Muscle layer of colon (tissue), 2 donors: ENCODE data around the gene MKRN2.

ENCODE experiments used
- H3K27ac ChIP-seq: one replicate; pipeline ENCODE4 v1.7.0; 2013; ENCODE audit warnings: low read depth, mild to moderate bottlenecking, low read length, moderate library complexity
- H3K27me3 ChIP-seq, 2 donors: one replicate each; pipeline ENCODE4 v1.7.0; 2013; ENCODE audit warnings: low read length in 2 of 2, mild to moderate bottlenecking in 2 of 2; ENCODE audit not compliant: insufficient read depth in 2 of 2, control insufficient read depth in 1 of 2
- H3K36me3 ChIP-seq: one replicate; pipeline ENCODE4 v1.7.0; 2013; ENCODE audit warnings: mild to moderate bottlenecking, low read length; ENCODE audit not compliant: insufficient read depth
- H3K4me1 ChIP-seq: one replicate; pipeline ENCODE4 v1.7.0; 2013; ENCODE audit warnings: mild to moderate bottlenecking, low read length; ENCODE audit not compliant: insufficient read depth
- H3K4me3 ChIP-seq, 2 donors: one replicate each; pipeline ENCODE4 v1.7.0; 2013; ENCODE audit warnings: low read length in 2 of 2, low read depth in 1 of 2, mild to moderate bottlenecking in 1 of 2, moderate library complexity in 1 of 2
- H3K9ac ChIP-seq: one replicate; pipeline ENCODE4 v1.7.0; 2013; ENCODE audit warnings: low read length
- H3K9me3 ChIP-seq: one replicate; pipeline ENCODE4 v1.7.0; 2013; ENCODE audit warnings: mild to moderate bottlenecking, low read length
- donor health status: abdominal sarcoma.
- donor health status: Adenocarcinoma of cecum.

Gene MKRN2

DNA sequence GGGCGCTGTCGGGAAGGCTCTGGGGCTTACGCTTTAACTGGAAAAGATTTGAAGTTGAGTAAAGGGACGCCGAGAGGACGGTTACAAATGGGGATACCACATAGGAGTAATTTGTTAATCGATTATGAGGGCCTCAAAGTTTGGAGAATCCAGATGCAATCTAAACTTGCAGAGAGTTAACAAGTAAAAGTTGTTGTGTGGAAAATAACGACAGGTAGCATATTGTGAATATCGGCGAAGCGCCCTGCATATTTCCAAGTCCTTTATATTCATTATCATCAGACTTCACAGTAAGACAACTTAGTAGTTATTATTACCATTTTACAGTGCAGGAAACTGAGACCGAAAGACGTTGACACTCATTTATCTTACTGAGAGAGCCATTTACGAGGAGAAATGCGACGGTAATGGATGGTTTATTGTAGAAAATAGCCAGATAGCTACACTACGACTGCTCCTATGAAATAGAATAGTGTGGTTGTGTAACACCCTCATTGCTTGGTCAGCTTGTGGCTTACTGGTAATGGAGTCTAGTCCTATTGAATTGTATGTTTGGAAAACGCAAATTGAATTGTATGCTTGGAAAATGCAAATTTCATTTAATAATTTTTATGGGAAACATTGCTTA, 700 bp downstream of the MKRN2 start:
- H3K9me3 ChIP-seq = no peaks in the 10 kb centered on the region
- H3K4me1 ChIP-seq = peaks cover 21% of the 10 kb centered on the region
- peaks cover 0 to 5% of the 10 kb centered on the region in 2 donors for H3K27me3 ChIP-seq
- H3K27ac ChIP-seq = peak overlapping the region; percentile 97
- peak overlapping the region; percentile 85 for H3K9ac ChIP-seq
- H3K4me3 ChIP-seq = peak overlapping the region; percentile 93
- no peaks in the 10 kb centered on the region for H3K36me3 ChIP-seq

DNA sequence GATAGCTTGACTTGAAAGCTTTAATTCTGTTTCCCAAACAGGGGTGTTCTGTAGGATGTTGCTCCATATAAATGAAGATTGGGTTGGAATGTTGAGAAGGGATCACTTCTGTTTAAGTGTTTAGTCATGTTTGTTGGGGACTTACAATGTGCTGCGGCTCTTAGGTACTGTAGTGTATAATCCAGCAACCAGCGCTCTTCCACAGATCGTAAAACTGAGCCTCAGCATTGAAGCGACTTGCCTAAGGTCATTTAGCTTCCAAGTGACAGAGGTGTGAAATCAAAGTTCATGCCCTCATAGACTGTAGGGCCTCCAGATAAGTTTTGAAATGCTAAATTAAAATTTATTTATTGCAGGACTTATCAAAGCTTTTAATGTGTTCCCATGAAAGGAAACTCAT, 1.8 kb downstream of the MKRN2 start:
- Histone ChIP-seq H3K4me3 (peak overlapping the region in 1 of 2 donors; percentile 93), H3K4me1 (peaks cover 21% of the 10 kb centered on the region), H3K9ac (peak overlapping the region; percentile 85)

DNA sequence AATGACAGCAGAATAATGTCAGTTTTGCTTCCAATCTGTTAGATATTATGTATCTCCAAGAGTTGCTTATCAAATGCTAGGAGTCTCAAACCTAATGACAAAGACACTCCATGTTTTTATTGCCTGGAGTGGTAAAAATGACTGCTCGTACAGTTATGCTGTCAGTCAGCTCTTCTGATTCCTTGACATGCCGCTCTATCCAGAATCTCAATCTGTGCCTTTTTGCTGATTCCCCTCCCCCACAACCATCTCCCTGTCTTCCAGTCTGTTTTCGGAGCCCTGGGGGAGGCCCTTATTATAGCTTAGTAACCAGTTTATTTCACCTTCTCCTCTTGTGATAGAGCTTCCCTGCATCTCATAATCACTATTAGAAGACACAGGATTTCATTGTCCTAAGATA, 2.6 kb downstream of the MKRN2 start:
- Histone ChIP-seq H3K4me1 (peaks cover 21% of the 10 kb centered on the region), H3K4me3 (no peak overlapping the region), H3K27me3 (no peaks in the 10 kb centered on the region), H3K36me3 (no peaks in the 10 kb centered on the region), H3K27ac (no peak overlapping the region), H3K9me3 (no peaks in the 10 kb centered on the region), H3K9ac (no peak overlapping the region)

More for the DNA sequence above, 1.8 kb downstream of the MKRN2 start:
- Histone ChIP-seq H3K9me3 (no peaks in the 10 kb centered on the region), H3K27me3 (peaks cover 0 to 5% of the 10 kb centered on the region in 2 donors), H3K27ac (no peak overlapping the region), H3K36me3 (no peaks in the 10 kb centered on the region)

DNA sequence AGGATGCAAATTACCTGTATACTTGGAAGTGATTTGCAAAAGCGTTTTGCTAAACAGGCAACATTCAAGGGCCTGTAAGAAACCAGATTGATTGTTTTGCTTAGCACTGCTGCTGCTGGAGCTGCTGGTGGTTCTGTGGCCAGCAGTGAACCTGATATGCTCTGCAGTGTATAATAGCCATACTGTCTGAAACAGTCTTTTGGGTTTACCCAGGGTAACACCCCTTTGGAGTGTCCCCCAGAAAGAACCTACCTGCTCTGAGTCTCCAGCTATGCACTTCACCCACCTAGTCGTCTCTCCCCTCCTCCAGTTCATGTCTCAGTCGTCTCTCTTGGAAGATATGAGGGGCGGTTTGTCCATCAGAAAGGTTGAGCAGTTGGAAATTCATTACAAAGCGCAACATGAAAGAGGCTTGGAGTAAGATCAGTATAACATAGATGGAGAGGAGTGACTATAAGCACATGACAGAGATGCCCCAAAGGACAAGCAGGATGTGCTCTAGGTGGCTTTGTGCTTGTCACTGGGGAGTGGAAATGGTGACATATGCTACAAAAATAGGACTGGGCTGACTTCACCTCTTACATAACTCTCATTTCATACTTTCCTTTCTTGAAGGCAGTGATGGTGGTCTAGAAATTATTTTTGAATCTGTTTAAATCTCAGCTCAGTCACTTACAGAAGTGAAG, 3.8 kb downstream of the MKRN2 start:
- H3K36me3 ChIP-seq = no peaks in the 10 kb centered on the region
- H3K4me1 ChIP-seq = peaks cover 21% of the 10 kb centered on the region
- no peak overlapping the region for H3K9ac ChIP-seq
- H3K4me3 ChIP-seq = no peak overlapping the region
- H3K27ac ChIP-seq = no peak overlapping the region
- no peaks in the 10 kb centered on the region for H3K9me3 ChIP-seq
- H3K27me3 ChIP-seq = no peaks in the 10 kb centered on the region

DNA sequence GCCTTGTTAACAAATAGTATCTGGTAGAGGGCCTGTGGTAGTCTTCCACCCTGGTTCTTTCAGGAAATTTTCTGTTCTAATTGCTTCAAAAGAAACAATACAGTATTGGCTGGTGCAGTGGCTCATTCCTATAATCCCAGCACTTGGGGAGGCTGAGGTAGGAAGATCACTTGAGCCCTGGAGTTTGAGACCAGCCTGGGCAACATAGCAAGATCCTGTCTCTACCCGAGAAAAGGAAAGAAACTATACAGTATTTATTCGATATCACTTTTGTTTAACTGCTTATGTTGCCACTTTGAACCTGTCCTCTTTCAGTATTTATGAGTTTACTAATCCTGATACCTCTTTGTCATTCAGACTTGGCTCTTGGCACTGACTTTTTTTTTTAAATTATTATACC, 4.5 kb downstream of the MKRN2 start:
- H3K9me3 ChIP-seq = peaks cover 4% of the 10 kb centered on the region
- H3K4me3 ChIP-seq = no peak overlapping the region
- no peak overlapping the region for H3K9ac ChIP-seq
- H3K4me1 ChIP-seq = peaks cover 21% of the 10 kb centered on the region
- no peaks in the 10 kb centered on the region for H3K27me3 ChIP-seq
- H3K36me3 ChIP-seq = no peaks in the 10 kb centered on the region
- no peak overlapping the region for H3K27ac ChIP-seq

- no peak overlapping the region for H3K4me3 ChIP-seq
- H3K27ac ChIP-seq = no peak overlapping the region
- no peaks in the 10 kb centered on the region for H3K27me3 ChIP-seq
- H3K9me3 ChIP-seq = peaks cover 4% of the 10 kb centered on the region
- no peak overlapping the region for H3K9ac ChIP-seq
- H3K36me3 ChIP-seq = no peaks in the 10 kb centered on the region
- H3K4me1 ChIP-seq = peaks cover 21% of the 10 kb centered on the region
Measured at GRCh38 chr3:12562451-12562850, 5.6 kb downstream of the MKRN2 start.

- Histone ChIP-seq H3K4me3 (no peak overlapping the region), H3K4me1 (no peaks in the 10 kb centered on the region), H3K27ac (no peak overlapping the region), H3K9ac (no peak overlapping the region), H3K36me3 (peaks cover 34% of the 10 kb centered on the region), H3K27me3 (no peaks in the 10 kb centered on the region), H3K9me3 (peaks cover 4% of the 10 kb centered on the region)
Measured at GRCh38 chr3:12566976-12567375, 10.1 kb downstream of the MKRN2 start.

GRCh38 chr3:12568747-12569146, 11.9 kb downstream of the MKRN2 start:
- Histone ChIP-seq H3K27me3 (no peaks in the 10 kb centered on the region), H3K4me3 (no peak overlapping the region), H3K36me3 (peaks cover 47% of the 10 kb centered on the region), H3K4me1 (no peaks in the 10 kb centered on the region), H3K27ac (no peak overlapping the region), H3K9me3 (peaks cover 4% of the 10 kb centered on the region), H3K9ac (no peak overlapping the region)

- Histone ChIP-seq H3K4me1 (no peaks in the 10 kb centered on the region), H3K9me3 (peaks cover 4% of the 10 kb centered on the region), H3K27ac (no peak overlapping the region), H3K27me3 (no peaks in the 10 kb centered on the region), H3K36me3 (peaks cover 58% of the 10 kb centered on the region), H3K4me3 (no peak overlapping the region), H3K9ac (no peak overlapping the region)
Measured at GRCh38 chr3:12569836-12570235, 12.9 kb downstream of the MKRN2 start.

- Histone ChIP-seq H3K27ac (no peak overlapping the region), H3K9ac (no peak overlapping the region), H3K36me3 (peaks cover 77% of the 10 kb centered on the region), H3K4me3 (no peak overlapping the region), H3K27me3 (no peaks in the 10 kb centered on the region), H3K4me1 (no peaks in the 10 kb centered on the region), H3K9me3 (no peaks in the 10 kb centered on the region)
Measured at GRCh38 chr3:12571986-12572385, 15.1 kb downstream of the MKRN2 start.

DNA sequence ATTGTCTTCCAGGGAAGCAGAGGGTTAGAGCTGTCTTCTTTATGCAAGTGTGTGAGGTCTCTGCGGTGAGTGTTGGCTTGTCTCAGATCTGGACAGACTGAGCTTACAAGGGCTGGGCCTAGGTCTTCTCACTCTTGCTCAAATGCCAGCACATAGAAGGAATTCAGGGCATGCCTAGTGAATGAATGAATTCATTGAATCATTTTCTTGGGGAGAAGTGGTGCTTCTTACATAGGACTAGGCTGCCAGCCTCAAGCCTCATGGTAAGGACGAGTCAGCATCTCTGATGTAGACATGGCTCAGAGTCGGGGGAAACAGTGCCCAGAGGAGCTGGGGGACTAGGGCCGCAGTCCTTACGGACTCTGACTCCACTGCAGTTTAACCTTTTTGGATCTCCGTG, 17.2 kb downstream of the MKRN2 start:
- Histone ChIP-seq H3K27me3 (no peaks in the 10 kb centered on the region), H3K4me1 (no peaks in the 10 kb centered on the region), H3K4me3 (no peak overlapping the region), H3K36me3 (peaks cover 86% of the 10 kb centered on the region), H3K9me3 (no peaks in the 10 kb centered on the region), H3K9ac (no peak overlapping the region), H3K27ac (no peak overlapping the region)

GRCh38 chr3:12574661-12575060, 17.8 kb downstream of the MKRN2 start:
- Histone ChIP-seq H3K36me3 (peaks cover 86% of the 10 kb centered on the region), H3K4me3 (no peak overlapping the region), H3K9ac (no peak overlapping the region), H3K9me3 (no peaks in the 10 kb centered on the region), H3K27ac (no peak overlapping the region), H3K4me1 (no peaks in the 10 kb centered on the region), H3K27me3 (no peaks in the 10 kb centered on the region)
